GM21619 (cell line): Measurements from ENCODE around the gene NTN5.
"Not testable (repeated sequence)": the region's sequence is repeated elsewhere in the genome, so short reads cannot be mapped to it uniquely, and the experiment has no call there.

ENCODE experiments used
- ATAC-seq: cut with Tn5 transposase; IDR thresholded peaks from one replicate; pipeline ENCODE4 v1.9.1; 2021; ENCODE audit not compliant: unreplicated experiment

The NTN5 gene

DNA sequence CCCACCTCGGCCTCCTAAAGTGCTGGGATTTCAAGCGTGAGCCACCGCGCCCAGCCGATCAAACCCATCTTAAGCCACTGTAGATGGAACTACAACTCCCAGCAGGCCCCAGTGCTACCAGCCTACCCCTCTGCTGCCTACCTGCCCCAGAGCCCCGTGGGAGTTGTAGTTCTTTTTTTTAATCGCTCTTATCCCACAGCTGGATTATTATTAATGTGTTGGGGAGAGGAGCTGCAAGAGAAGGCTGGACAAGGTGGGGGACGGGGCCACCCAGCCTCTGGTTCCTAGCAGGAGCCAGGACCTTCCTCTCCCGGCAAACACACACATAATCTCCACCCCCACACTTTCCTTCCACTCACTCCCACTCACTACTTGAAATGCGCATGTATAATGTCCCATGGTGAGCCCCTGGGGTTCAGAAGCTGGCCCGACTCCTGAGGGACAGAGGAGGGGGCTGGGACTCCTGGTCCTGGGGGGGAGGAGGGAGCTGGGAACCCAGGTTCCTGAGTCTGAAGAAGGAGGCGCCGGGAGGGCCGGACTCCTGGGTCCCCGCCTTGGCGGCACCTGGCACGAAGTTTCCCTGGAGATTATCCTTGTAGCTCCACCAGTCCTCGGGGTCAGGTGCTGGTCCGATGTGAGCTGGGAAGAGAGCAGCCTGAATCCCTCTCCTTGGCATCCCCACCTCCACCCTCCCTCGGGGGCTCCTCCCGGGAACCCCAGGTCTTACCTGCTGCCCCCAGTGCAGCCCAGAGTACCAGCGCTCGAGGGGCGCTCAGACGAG, 27.8 kb downstream of the NTN5 start:
- ATAC-seq = peak; percentile 45

GRCh38 chr19:48644355-48644754, 28.5 kb downstream of the NTN5 start:
- ATAC-seq = no peak

DNA sequence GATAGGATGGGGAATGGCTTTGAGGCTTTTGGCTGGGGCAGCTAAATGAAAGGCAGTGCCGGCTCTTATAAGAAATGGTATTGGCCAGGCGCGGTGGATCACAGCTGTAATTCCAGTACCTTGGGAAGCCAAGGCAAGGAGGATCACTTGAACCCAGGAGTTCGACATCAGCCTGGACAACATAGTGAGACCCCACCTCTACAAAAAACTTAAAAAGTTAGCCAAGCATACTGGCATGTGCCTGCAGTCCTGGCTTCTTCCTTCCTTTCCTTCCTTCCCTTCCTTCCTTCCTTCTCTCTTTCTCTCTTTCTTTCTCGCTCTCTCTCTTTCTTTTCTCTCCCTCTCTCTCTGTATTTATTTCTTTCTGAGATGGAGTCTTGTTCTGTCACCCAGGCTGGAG, 30.0 kb downstream of the NTN5 start:
- ATAC-seq = no peak

DNA sequence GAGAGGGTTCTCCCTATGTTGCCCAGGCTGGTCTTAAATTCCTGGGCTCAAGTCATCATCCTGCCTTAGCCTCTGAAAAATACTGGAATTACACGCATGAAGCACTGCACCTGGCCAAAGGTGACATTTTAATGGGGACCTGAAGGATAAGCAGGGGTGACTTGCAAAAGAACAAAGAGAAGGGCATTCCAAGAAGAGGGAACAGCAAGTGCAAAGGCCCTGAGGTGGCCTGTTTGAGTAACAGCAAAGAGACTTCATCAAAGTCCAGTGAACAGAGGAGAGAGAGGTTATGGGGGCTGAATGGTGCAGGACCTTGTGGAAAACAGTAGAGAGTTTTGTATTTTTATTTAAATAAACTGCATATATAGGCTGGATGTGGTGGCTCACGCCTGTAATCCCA, 31.0 kb downstream of the NTN5 start:
- no peak for ATAC-seq

DNA sequence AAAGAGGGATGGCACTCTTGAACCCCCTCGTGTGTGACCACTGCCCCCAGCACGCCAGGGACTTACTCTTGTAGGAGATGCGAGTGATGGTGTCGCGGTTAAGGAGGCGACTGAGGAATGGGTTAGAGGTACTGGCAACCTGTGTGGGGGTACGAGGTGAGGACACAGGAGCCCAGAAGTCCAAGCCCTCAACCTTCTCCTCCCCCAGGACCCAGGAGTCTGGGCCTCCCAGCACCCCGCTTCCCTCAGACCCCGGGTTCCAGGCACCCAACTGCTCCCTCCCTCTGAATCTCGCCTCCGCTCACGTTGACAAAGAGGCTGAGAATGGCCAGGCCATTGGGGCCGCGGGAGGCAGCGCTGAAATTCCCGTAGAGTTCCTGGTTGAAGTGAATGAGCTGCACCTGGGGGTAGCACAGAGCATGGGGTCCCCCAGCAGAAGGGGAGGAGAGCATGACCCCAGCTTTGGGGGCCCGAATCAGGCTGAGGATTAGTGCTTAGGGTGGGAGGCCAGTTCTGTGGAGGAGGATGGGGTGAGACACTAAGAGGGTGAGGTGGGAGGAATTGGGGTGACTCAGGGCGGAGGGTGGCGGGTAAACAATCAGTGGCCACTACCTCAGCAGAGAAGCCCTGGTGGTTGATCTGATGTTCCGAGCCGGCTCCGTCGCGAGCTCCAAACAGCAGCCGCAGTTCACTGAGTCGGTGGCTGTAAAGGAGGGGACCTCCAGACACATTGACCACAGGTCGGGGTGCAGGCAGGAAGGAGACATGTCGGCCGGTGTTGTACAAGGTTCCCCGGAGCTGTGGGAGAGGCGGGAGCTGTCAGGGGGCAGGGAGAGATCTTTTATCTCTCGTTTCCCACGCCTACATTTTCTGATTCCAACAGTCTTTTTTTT, 33.1 kb downstream of the NTN5 start:
- ATAC-seq = no peak

- ATAC-seq = no peak
These were observed 33.9 kb downstream of the NTN5 start for GRCh38 chr19:48638831-48639381.

DNA sequence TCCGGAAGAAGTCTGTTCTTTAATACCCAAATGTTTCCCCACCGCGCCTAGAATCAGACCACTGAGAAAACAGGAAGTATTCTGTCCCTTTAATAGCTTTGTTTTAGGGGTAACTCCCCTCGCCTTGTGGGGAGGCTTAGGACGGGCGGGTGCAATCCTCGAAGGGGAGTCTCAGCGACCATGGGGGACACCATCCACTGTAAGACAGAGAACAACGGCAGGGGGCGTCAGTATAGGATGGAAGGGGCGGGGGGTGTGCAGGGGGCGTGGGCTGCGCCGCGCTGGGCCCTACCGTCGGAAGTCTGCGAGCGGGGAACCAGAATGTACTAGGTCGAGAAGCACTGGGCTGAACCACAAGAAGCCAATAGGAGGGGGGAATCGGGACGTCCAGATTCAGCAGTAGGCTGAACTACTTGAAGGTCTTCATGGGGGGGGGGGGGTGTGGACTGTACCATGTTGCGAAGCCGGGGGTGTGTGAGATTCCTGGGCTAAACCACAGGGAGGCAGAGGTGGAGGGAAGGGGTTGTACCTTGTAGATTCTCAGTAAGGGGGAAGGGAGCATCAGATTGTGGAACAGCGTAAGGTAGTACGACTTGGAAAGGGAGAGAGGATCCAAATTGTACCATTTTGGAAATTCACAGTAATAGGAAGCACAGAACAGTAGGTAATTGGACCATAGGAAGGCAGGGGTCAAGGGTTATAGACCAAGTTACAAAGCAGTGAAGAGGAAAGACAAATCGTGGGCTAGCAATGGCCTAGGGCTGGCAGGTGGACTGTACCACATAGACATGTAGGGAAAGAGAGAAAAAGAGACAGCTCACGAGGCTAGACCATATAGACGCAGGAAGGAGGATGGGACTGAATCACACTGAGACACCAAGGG, 34.6 kb downstream of the NTN5 start:
- ATAC-seq = no peak

- ATAC-seq = peak; percentile 63
These were observed 35.3 kb downstream of the NTN5 start for GRCh38 chr19:48637449-48637947.

DNA sequence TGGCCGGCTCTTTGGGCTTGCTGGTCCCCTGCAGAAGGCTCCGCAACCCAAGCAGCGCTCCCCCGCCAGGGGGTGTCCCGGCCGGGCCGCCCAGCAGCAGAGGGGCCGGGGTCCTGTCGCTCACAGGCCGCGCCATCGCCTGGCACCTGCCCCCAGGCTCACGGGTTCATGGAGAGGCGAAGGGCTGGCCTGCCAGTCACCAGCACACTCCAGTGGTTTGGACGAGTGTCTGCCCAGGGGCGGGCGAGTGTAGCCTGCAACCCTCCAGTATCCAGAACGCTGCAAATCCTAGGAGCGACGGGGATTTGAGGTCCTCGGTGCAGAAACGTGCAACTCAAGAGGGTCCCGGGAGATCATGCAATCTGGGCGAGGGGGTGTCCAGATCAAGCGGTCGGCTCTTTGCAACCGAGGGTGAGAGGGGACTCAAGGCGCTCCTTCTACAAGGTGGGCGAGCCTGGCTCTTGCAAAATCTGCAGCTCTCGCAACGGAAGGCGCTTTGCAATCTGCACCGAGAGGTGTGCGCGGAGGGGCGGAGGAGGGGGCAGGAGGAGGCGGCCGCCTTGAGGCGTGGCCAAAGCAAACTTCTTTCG, 35.9 kb downstream of the NTN5 start, which contains the start of gene DBP:
TSS of gene DBP (minus strand) at position 521 of the 590 bp plus-strand sequence. CDS start at position 136, 385 bp downstream.
- no peak for ATAC-seq

- ATAC-seq = no peak
These were observed 36.6 kb downstream of the NTN5 start for GRCh38 chr19:48635966-48636858.

- no peak for ATAC-seq
These were observed 37.4 kb downstream of the NTN5 start for GRCh38 chr19:48635263-48635965.

- ATAC-seq = peak; percentile 29
These were observed 38.2 kb downstream of the NTN5 start for GRCh38 chr19:48634424-48635262.

DNA sequence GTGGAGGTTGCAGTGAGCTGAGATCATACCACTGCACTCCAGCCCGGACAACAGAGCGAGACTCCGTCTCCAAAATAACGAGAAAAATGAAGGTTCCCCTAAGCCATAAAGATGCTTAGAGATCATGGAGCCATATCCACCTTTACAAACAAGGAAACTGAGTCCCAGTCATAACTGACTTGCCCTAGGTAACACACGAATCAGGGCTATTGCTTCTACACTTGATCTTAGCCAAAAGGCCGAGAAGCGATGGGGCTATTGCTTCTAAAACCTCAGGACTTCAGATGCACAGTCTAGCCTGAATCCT, 38.8 kb downstream of the NTN5 start:
- ATAC-seq = no peak

- ATAC-seq = no peak
These were observed 39.4 kb downstream of the NTN5 start for GRCh38 chr19:48633148-48634035.

DNA sequence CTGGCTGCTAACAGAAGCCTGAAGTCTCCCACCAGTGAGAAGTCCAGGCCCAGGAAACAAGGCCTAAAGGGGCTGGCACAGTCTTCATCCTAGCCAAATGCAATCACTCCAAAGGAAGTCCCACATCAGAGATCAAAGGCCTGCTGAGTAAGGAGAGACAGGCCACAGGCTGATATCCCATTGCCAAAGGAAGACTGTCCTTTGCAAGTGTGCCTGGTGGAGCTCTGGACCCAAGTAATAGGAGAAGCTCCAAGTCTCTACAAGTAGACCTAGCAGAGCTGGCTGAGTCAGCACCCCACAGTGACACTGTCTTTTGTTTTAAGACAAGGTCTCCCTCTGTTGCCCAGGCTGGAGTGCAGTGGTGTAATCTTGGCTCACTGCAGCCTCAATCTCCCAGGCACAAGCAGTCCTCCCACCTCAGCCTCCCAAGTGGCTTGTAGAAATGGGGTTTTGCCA, 40.1 kb downstream of the NTN5 start:
- ATAC-seq = no peak

DNA sequence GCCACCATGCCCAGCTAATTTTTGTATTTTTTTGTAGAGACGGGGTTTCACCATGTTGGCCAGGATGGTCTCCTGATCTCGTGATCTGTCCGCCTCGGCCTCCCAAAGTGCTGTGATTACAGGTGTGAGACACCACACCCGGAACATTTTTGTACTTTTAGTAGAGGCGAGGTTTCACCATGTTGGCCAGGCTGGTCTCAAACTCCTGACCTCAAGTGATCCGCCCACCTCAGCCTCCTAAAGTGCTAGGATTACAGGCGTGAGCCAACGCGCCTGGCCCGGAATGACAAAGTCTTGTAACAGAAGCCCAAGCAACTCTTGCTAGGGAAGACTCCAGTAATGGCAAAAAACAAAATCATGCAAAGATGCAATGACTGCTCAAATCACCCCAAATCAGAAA, 40.5 kb downstream of the NTN5 start:
- ATAC-seq = not testable (repeated sequence)

GRCh38 chr19:48631225-48631624, 41.6 kb downstream of the NTN5 start:
- ATAC-seq = no peak
